Kidney tubule cell (primary cell): Measurements from ENCODE around the gene MGME1.

ENCODE experiments used
- DNase-seq: peaks from one replicate; pipeline ENCODE4 v3.0.0-alpha.2; 2018; ENCODE audit warnings: low spot score

Gene MGME1

GRCh38 chr20:17968366-17969277, at the start of gene MGME1, which contains the start of gene SNX5:
MGME1 (plus strand) TSS chr20:17969018; CDS start chr20:17969860, 842 bp downstream.
SNX5 (minus strand) TSS chr20:17968794; CDS start chr20:17968425, 369 bp downstream.
- DNase-seq, result peak; percentile 100

GRCh38 chr20:17919149-17919548, 49.7 kb upstream of the MGME1 start:
- DNase-seq, result no peak

DNA sequence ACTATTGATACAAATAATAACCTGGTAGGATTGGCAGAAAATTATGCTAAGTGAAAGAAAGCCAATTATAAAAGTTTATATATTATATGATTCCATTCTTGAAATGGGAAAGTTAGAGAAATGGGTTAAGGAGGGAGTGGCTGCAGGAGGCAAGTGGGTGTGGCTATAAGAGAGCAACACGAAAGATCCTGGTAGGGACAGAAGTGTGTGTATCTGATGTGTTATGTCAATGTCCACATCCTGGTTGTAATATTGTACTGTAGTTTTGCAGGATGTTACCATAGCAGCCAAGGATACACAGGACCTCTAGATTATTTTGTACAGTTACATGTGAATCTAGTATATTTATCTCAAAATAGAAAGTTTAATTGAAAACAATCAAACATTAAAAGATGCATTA, 47.0 kb upstream of the MGME1 start:
- no peak for DNase-seq

DNA sequence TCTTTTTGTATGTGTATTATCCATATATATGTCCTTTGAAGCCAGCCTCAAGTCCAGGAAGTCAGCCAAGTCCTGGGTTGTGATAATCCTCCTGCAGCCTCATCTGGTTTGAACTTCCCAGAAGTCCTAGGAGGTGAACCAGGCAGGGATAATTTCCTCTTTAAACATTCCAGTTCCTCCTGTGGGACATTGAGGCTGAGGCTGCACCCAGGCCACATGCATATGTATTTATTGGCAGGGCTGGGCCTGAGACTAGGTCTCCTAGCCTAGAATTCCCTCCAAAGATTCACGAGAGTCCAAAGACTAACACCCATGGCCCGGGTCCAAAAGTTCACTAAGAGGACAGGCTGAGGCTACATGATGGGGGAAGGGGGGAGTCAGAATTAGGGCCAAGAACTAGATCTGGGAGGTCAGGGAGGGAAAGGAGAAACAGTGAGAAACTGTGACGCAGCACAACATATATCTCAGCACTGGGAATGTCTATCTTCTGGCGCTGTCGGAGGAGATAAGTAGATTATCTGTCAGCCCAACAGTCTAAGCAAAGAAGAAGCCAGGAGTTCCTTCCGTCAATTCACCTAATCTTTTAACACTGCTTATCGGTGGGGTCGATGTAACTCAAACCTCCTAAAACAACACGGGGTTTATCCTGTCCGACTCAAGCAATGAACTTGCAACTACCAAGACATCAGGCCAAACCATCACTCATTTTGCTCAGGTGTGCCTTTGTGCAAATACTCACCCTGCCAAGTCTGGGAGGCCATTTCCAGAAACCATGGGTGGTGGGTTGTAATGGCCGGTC, 43.5 kb upstream of the MGME1 start:
- DNase-seq, result no peak

DNA sequence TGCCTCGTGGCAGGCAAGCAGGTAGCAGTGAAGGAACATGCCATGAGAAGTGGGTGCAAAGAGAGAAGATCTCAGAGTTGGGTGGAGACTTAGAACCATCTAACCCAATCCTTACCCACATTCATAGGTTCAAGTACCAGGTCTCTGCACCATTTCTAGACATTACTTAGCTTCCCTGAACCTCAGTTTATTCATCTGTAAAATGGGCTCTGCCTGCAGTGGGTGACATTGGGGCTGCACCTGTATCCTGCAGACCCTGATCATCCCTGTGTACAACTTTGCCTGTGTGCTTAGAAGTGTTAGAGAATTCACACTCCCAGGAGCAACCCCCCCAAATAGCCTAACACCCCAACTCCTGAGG, 42.9 kb upstream of the MGME1 start:
- no peak for DNase-seq

DNA sequence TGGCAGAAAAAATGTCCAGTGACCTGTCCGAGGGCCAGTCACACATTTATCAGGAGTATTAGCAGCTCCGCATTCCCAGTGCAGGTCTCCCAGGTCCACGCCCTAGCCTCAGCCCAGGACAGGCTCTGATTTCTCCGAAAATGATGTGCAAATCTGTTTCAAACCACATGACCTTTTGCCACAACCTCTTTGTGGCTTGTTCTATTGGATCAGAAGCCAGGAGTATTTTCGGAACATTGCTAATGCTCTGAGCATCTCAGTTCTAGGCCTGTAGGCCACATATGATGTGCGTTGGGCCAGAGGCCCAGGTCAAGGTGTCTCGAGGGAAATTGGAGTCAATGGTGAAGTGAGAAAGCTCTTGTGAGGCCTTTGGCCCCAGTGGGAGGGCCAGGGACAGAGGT, 40.6 kb upstream of the MGME1 start:
- DNase-seq, result no peak

GRCh38 chr20:17928633-17929311, 40.0 kb upstream of the MGME1 start:
- DNase-seq, result no peak

DNA sequence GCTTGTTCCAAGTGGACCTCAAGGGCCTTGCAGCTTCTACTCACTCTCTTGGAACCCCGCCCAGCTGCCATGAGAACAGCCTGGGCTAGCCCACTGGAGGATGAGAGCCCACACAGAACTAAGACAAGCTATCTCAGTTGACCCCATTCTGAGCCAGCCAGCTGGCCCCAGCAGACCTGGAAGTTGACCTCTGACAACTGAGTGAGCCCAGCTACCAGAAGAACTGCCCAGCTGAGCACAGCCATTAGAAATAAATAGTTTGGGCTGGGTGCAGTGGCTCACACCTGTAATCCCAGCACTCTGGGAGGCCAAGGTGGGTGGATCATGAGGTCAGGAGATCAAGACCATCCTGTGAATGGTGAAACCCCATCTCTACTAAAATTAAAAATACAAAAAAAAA, 37.3 kb upstream of the MGME1 start:
- DNase-seq, result no peak

DNA sequence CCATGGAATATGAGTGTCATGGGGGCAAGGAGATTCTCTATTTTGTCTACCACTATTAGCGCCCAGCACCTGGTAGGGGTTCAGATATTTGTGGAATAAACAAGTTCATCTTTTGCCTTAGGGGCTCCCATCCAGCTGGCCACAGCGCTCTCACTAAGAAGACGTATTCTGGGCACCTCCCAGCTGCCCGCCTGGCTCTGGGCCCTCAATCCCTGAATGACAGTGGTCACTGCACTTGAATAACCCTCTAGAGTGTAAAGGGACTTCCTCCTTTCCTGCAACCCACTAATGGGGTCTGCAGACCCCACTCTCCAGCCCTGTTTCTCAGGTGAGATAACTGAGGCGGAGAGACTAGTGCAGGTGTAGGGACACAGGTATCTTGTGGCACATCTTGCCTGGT, 36.4 kb upstream of the MGME1 start:
- DNase-seq, result no peak

- no peak for DNase-seq
These were observed 35.7 kb upstream of the MGME1 start for GRCh38 chr20:17933121-17933520.

- DNase-seq, result no peak
These were observed 35.1 kb upstream of the MGME1 start for GRCh38 chr20:17933711-17934110.

- DNase-seq, result no peak
These were observed 34.5 kb upstream of the MGME1 start for GRCh38 chr20:17934141-17934862.

DNA sequence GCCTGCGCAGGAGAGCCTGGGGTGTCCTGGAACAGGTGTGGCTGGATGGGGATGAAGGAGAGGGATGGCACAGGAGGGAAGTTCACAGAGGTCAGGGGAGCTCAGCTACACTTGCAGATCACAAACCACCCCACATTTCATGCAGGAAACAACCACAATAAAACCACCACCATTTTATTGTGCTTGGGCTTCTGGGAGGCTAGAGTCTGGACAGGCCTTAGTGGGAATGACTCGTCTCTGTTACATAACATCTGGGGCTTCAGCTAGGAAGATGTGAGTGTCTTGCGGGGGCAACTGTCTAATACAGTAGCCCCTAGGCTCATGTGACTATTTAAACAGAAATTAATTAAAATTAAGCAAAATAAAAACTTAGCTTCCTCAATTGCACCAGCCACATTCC, 33.6 kb upstream of the MGME1 start:
- DNase-seq, result no peak

DNA sequence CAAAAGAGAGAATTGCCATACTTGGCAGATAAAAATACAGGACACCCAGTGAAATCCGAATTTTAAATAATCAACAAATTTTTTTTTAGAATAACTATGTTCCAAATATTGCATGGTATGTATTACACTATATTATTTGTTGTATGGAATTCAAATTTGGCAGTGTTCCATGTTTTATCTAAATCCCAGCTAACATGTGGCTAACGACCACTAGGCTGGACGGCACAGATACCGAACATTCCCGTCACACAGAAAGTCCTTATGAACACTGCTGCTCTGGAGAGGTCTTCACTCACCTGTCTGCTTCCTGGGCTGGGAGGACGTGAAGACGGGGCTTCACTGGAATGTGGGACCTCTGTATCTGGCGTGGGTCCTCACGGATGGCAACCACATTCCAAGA, 33.1 kb upstream of the MGME1 start:
- no peak for DNase-seq

DNA sequence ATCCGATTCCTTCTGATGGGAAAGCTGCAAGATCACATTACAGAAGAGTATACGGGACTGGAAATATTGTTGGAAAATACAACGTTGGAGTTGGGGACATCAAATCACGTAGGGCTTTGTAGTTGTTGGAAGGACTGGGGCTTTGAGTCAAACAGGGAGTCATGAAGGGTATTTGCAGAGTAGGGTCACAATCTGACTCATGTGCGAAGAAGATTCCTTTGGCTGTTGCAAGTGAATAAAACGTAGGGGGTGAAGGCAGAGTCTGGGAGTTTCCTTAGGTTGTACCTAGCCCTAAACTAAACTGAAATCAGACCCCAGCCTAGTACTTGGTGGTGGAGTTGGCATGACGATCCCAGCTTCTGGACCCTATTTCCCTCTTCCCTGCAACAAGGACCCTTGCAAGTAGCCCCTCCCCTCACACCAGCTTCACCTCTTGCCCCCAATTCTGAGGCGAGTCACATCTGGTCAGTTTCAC, 32.5 kb upstream of the MGME1 start:
- DNase-seq, result no peak

GRCh38 chr20:17936761-17937732, 31.8 kb upstream of the MGME1 start:
- no peak for DNase-seq

DNA sequence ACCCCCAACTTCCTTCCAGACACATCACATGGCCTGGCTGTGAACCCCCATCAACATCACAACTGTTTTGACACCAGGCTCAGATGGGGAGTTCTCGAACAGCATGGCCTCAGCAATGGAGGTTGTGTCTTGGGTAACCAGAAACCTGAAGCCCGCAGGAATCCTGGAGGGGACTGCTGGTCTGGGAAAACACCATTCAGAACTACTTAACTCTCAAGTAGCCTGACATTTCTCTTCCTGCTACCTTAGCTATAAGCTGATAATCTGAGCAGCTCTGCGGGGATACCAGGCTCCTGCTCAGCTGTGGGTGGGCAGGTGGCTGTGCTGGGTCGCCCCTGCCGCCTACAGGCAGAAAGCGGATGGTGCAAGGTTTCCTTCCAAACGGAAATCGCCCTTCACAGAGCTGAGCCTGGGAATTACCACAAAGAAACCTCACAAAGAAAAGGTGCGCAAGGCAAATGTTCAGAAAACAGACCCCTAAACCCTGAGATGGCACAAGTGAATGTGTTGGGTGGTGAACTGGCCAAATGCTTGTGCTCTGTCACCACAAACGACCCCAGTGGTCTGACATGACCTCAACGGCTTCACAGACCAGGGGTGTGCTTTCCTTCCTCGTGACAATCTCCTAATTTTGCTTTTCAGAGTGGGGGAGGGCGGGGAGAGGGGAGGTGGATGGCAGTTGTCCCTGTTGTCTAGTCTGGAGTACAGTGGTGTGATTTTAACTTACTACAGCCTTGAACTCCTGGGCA, 29.8 kb upstream of the MGME1 start:
- DNase-seq, result peak; percentile 65

- no peak for DNase-seq
These were observed 29.1 kb upstream of the MGME1 start for GRCh38 chr20:17939622-17940223.

GRCh38 chr20:17940224-17940971, 28.4 kb upstream of the MGME1 start:
- no peak for DNase-seq
